HAP-1 (cell line): ENCODE results near the gene ASTN2.
"Not testable (repeated sequence)": the region's sequence is repeated elsewhere in the genome, so short reads cannot be mapped to it uniquely, and the experiment has no call there.

Experiments
- DNase-seq, 2 experiments: peaks; one replicate each; pipeline ENCODE4 v3.0.0-alpha.2; 2016 to 2020; ENCODE audit warnings: low spot score in 2 of 2
- H3K27me3 ChIP-seq: fragments of 250-450 bp; sonication (Bioruptor Pico); 2 replicates; pipeline ENCODE4 v1.5.1; 2020; ENCODE audit warnings: low read depth, mild to moderate bottlenecking, moderate library complexity
- H3K36me3 ChIP-seq: fragments of 250-450 bp; sonication (Bioruptor Pico); replicated peaks from 2 replicates; pipeline ENCODE4 v1.5.1; 2020; ENCODE audit warnings: mild to moderate bottlenecking
- H3K4me1 ChIP-seq: fragments of 250-450 bp; sonication (Bioruptor Pico); 2 replicates; pipeline ENCODE4 v1.5.1; 2020; ENCODE audit warnings: mild to moderate bottlenecking
- H3K4me3 ChIP-seq: fragments of 250-450 bp; sonication (Bioruptor Pico); 2 replicates; pipeline ENCODE4 v1.5.1; 2020; ENCODE audit warnings: mild to moderate bottlenecking, moderate library complexity
- H3K9me3 ChIP-seq: fragments of 250-450 bp; sonication (Bioruptor Pico); 2 replicates; pipeline ENCODE4 v1.5.1; 2020; ENCODE audit warnings: mild to moderate bottlenecking, moderate library complexity
- in situ Hi-C: fragments of 300-500 bp; cut with MboI; formaldehyde crosslinking; loops from 3 replicates; pipeline ENCODE4 v1.14.3; 2020; ENCODE audit warnings: low sequenced_read_pairs, inconsistent platforms, mixed read lengths

Gene ASTN2

GRCh38 chr9:116704470-116704869 lies 710.4 kb downstream of the ASTN2 start:
- in situ Hi-C loops = no loop called here
- peaks cover 19% of the 10 kb centered on the region for H3K36me3 ChIP-seq
- no peak for DNase-seq
- no peaks in the 10 kb centered on the region for H3K27me3 ChIP-seq
- H3K4me1 ChIP-seq = no peaks in the 10 kb centered on the region
- no peak overlapping the region for H3K4me3 ChIP-seq
- H3K9me3 ChIP-seq = no peaks in the 10 kb centered on the region; the same call in 1 of the 2 replicates

- no peak for DNase-seq
- no peaks in the 10 kb centered on the region for H3K4me1 ChIP-seq
- H3K27me3 ChIP-seq = no peaks in the 10 kb centered on the region
- H3K36me3 ChIP-seq = peaks cover 28% of the 10 kb centered on the region
- H3K4me3 ChIP-seq = no peak overlapping the region
- in situ Hi-C loops = no loop called here
- H3K9me3 ChIP-seq = no peaks in the 10 kb centered on the region; the same call in 1 of the 2 replicates
Measured at GRCh38 chr9:116703634-116704033, 711.2 kb downstream of the ASTN2 start.

DNA sequence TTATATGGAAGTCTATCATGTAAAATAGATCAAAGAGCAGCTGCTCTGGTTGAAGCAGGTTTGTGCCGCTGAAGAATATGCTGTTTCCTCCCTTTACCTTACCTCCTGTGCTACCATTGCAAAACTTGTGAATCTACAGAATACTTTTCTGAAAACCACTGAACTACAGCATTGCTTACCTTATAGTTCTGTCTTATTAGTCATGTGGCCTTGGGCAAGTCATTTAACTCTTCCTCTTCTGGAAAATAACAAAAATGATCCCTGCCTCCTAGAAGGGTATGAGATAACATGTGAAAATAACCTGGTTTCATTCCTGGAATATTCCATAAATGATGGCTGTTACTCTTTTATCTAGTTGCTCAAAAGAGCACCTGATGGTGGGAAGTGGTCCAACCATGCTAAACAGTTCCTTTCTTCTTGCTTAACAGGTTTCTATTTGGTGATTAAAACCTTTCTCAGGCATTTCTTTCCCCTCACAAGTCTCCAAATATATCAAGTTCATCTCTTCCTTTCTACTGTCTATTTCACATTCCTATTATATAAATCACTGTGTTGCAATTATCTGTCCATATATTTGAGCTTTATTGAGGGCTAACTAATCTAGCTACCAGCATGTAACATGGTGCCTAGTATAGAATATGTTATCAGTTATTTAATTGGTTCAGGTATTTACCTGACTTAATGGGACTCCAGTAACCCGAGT lies 712.8 kb downstream of the ASTN2 start:
- H3K4me3 ChIP-seq = no peak overlapping the region
- no peaks in the 10 kb centered on the region for H3K4me1 ChIP-seq
- in situ Hi-C loops = no loop called here
- no peaks in the 10 kb centered on the region; the same call in 1 of the 2 replicates for H3K9me3 ChIP-seq
- no peak for DNase-seq
- H3K36me3 ChIP-seq = peaks cover 36% of the 10 kb centered on the region
- H3K27me3 ChIP-seq = no peaks in the 10 kb centered on the region

DNA sequence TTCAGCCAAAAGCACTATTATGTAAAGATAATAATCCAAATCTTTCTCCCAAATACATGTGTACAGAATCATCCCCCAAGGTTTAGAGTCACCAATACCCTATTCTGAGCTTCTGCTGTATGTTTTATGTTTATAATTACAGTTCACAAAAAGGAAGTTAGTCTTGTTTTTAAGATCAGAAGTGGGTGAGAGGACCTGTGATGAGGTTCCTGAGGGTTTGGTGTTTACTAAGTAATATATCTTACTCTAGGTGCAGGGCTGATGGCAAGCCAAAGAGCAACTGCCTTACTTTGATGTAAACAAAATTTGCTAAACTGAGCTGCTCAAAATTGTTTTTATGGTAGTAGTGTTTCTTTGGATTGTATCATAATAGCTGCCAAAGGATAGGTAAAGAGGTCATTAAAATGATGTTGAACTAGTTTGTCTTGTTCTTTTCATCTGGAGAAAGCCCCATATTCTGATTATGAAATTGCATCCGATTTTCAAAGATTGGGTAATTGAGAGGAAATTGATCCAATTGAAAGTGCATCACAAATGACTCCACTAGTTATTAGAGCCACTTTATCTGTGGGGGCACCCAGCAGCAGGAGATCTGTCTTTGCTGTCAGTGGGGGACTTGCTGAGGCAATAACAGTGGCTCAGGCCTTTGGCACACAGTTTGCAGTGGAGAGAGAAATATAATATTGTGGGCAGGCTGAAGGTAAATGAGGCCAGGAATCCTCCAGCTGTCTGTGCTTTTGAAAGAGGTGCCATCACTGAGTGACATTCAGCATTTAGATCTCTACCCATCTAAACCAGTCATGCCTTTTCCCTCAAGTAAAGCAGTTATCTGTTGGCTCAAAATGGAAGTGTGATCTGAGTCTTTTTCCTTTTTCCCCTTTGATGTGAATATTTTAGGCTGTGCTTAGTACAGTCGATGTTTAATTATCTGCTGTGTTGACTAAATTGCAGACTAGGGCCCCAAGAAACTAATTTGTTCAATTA lies 713.7 kb downstream of the ASTN2 start:
- Histone ChIP-seq H3K4me1 (no peaks in the 10 kb centered on the region), H3K27me3 (no peaks in the 10 kb centered on the region), H3K9me3 (no peaks in the 10 kb centered on the region; the same call in 1 of the 2 replicates), H3K4me3 (no peak overlapping the region), H3K36me3 (peaks cover 36% of the 10 kb centered on the region)
- in situ Hi-C loops = no loop called here
- no peak for DNase-seq

- H3K27me3 ChIP-seq = no peaks in the 10 kb centered on the region
- H3K36me3 ChIP-seq = peaks cover 36% of the 10 kb centered on the region
- no peaks in the 10 kb centered on the region for H3K4me1 ChIP-seq
- in situ Hi-C loops = no loop called here
- no peaks in the 10 kb centered on the region; the same call in 1 of the 2 replicates for H3K9me3 ChIP-seq
- no peak overlapping the region for H3K4me3 ChIP-seq
- DNase-seq = no peak
Measured at GRCh38 chr9:116700279-116700678, 714.6 kb downstream of the ASTN2 start.

- H3K36me3 ChIP-seq = peaks cover 41% of the 10 kb centered on the region
- in situ Hi-C loops = no loop called here
Measured at GRCh38 chr9:116697887-116698286, 717.0 kb downstream of the ASTN2 start.

GRCh38 chr9:116697362-116697761 lies 717.5 kb downstream of the ASTN2 start:
- no peaks in the 10 kb centered on the region for H3K9me3 ChIP-seq
- no peak overlapping the region for H3K4me3 ChIP-seq
- in situ Hi-C loops = no loop called here
- H3K27me3 ChIP-seq = no peaks in the 10 kb centered on the region
- H3K4me1 ChIP-seq = no peaks in the 10 kb centered on the region
- DNase-seq = no peak
- peaks cover 40% of the 10 kb centered on the region for H3K36me3 ChIP-seq

More at GRCh38 chr9:116697887-116698286, 717.0 kb downstream of the ASTN2 start:
- H3K27me3 ChIP-seq = no peaks in the 10 kb centered on the region
- H3K4me1 ChIP-seq = no peaks in the 10 kb centered on the region
- no peak overlapping the region for H3K4me3 ChIP-seq
- no peaks in the 10 kb centered on the region; the same call in 1 of the 2 replicates for H3K9me3 ChIP-seq
- DNase-seq = no peak

- in situ Hi-C loops = no loop called here
- Histone ChIP-seq H3K4me1 (peaks cover 3% of the 10 kb centered on the region), H3K9me3 (no peaks in the 10 kb centered on the region), H3K27me3 (no peaks in the 10 kb centered on the region), H3K36me3 (peaks cover 30% of the 10 kb centered on the region), H3K4me3 (no peak overlapping the region)
- DNase-seq = no peak
Measured at GRCh38 chr9:116695438-116695837, 719.4 kb downstream of the ASTN2 start.

DNA sequence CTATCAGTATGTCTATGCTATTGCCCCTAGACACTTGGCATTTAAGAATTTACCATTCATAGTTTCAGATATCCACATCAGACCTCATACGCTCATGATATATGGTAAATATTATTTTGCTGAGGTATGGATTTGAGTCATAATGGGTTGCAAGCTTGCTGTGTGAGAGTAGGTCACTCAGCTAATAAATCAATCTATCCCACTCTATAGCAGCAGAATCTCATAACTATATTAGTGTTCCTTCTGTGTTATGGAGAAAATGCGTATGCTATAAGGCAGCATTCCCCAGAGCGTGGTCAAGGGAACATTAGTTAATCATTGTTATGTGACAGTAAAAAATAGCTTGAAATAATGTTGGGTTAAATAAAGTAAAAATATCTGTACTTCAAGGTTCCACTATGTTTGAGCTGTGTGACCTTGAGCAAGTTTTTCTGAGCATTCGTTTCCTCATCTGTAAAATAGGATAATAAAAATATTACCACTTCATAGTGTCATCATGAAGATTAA lies 720.0 kb downstream of the ASTN2 start:
- Histone ChIP-seq H3K27me3 (no peaks in the 10 kb centered on the region), H3K4me1 (peaks cover 3% of the 10 kb centered on the region), H3K36me3 (peaks cover 26% of the 10 kb centered on the region), H3K4me3 (no peak overlapping the region), H3K9me3 (no peaks in the 10 kb centered on the region)
- DNase-seq = no peak
- in situ Hi-C loops = no loop called here

GRCh38 chr9:116693233-116693731 lies 721.6 kb downstream of the ASTN2 start:
- H3K36me3 ChIP-seq = peaks cover 10% of the 10 kb centered on the region
- H3K4me1 ChIP-seq = peaks cover 12% of the 10 kb centered on the region
- no peak overlapping the region for H3K4me3 ChIP-seq
- no peak for DNase-seq
- H3K9me3 ChIP-seq = no peaks in the 10 kb centered on the region
- H3K27me3 ChIP-seq = no peaks in the 10 kb centered on the region
- in situ Hi-C loops = no loop called here

- H3K4me1 ChIP-seq = peaks cover 16% of the 10 kb centered on the region
- DNase-seq = no peak
- peaks cover 5% of the 10 kb centered on the region for H3K36me3 ChIP-seq
- no peak overlapping the region for H3K4me3 ChIP-seq
- in situ Hi-C loops = no loop called here
- H3K9me3 ChIP-seq = no peaks in the 10 kb centered on the region
- H3K27me3 ChIP-seq = no peaks in the 10 kb centered on the region
Measured at GRCh38 chr9:116692616-116693015, 722.2 kb downstream of the ASTN2 start.

GRCh38 chr9:116691607-116692006 lies 723.2 kb downstream of the ASTN2 start:
- no peak for DNase-seq
- in situ Hi-C loops = no loop called here
- Histone ChIP-seq H3K4me3 (no peak overlapping the region), H3K9me3 (no peaks in the 10 kb centered on the region), H3K4me1 (peaks cover 16% of the 10 kb centered on the region), H3K27me3 (no peaks in the 10 kb centered on the region), H3K36me3 (peaks cover 5% of the 10 kb centered on the region)

GRCh38 chr9:116690805-116691204 lies 724.1 kb downstream of the ASTN2 start:
- H3K27me3 ChIP-seq, H3K9me3 ChIP-seq, H3K4me3 ChIP-seq, in situ Hi-C loops, DNase-seq, H3K36me3 ChIP-seq: not testable (repeated sequence)
- peaks cover 16% of the 10 kb centered on the region for H3K4me1 ChIP-seq
